ENCODE measurements around the gene BCL2L11. TPM values are rescaled to one million over a fixed set of nuclear protein-coding genes. Genes with fewer than 3 reads are reported as not detected.

Gene BCL2L11
- total RNA-seq, 1 donor from 2014 or later = 90.1 TPM

DNA sequence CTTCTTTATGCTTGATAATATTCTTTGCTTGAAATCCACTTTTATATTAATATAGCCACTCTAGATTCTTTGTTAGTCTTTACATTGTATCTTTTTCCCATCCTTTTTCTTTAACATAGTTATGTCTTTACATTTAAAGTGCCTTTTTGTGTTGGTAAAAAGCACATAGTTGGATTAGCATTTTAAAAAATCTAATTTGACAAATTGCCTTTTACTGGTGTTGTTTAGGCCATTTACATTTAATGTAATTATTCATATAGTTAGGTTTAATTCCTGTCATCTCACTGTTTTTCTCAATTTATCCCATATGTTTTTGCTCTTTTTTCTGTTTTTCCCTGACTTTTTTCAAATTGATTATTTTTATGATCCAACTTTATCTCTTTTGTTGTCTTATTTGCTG is 93.2 kb downstream of the BCL2L11 start:
- Histone ChIP-seq H3K27me3 (no peaks in the 10 kb centered on the region), H3K4me3 (no peak overlapping the region), H3K9me3 (peaks cover 9% of the 10 kb centered on the region), H3K27ac (no peak overlapping the region), H3K36me3 (no peaks in the 10 kb centered on the region), H3K4me1 (no peaks in the 10 kb centered on the region)
- DNase-seq (ENCODE audit: extremely low spot score in 2 of 2) = no peak
- intact Hi-C loops (cut with DNase I) = no loop called here
- TF ChIP-seq POLR2AphosphoS5 (IDR thresholded peaks at IDR 0.05; ENCODE audit: insufficient read depth in 1 of 2, low read depth in 1 of 2) (no peak), POLR2A (IDR thresholded peaks at IDR 0.05) (no peak)
- TF ChIP-seq, protein P1, sequence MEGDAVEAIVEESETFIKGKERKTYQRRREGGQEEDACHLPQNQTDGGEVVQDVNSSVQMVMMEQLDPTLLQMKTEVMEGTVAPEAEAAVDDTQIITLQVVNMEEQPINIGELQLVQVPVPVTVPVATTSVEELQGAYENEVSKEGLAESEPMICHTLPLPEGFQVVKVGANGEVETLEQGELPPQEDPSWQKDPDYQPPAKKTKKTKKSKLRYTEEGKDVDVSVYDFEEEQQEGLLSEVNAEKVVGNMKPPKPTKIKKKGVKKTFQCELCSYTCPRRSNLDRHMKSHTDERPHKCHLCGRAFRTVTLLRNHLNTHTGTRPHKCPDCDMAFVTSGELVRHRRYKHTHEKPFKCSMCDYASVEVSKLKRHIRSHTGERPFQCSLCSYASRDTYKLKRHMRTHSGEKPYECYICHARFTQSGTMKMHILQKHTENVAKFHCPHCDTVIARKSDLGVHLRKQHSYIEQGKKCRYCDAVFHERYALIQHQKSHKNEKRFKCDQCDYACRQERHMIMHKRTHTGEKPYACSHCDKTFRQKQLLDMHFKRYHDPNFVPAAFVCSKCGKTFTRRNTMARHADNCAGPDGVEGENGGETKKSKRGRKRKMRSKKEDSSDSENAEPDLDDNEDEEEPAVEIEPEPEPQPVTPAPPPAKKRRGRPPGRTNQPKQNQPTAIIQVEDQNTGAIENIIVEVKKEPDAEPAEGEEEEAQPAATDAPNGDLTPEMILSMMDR (IDR thresholded peaks at IDR 0.05) = no peak

GRCh38 chr2:111216811-111217652 is 96.3 kb downstream of the BCL2L11 start:
- no peaks in the 10 kb centered on the region for H3K27me3 ChIP-seq
- intact Hi-C loops (cut with DNase I) = no loop called here
- DNase-seq (ENCODE audit: extremely low spot score in 2 of 2) = peak; percentile 64 to 77

More at GRCh38 chr2:111216811-111217652, 96.3 kb downstream of the BCL2L11 start:
- H3K4me3 ChIP-seq = no peak overlapping the region
- H3K36me3 ChIP-seq = no peaks in the 10 kb centered on the region
- TF ChIP-seq POLR2A (IDR thresholded peaks at IDR 0.05) (no peak), POLR2AphosphoS5 (IDR thresholded peaks at IDR 0.05; ENCODE audit: insufficient read depth in 1 of 2, low read depth in 1 of 2) (no peak)
- TF ChIP-seq, protein P1 (IDR thresholded peaks at IDR 0.05) = no peak
- peaks cover 9% of the 10 kb centered on the region for H3K9me3 ChIP-seq
- no peaks in the 10 kb centered on the region for H3K4me1 ChIP-seq
- no peak overlapping the region for H3K27ac ChIP-seq

Data from vagina (tissue), 2 donors.